Keratinocyte (primary cell): ENCODE measurements around the gene USP35. TPM values are rescaled to one million over a fixed set of nuclear protein-coding genes. Genes with fewer than 3 reads are reported as not detected.

Experiments used
- DNase-seq: peaks from one replicate; pipeline ENCODE4 v3.0.0-alpha.2; 2011; ENCODE audit warnings: low read depth, missing footprints, low spot score
- FAIRE-seq: peaks from 2 replicates; lab custom pipeline; 2011; peaks lifted over from hg19 to GRCh38; lab: Jason Lieb, UNC
- H2AFZ ChIP-seq: 2 replicates; pipeline ENCODE4 v1.6.0; 2012; ENCODE audit warnings: low read length, control low read depth, inconsistent platforms; ENCODE audit not compliant: control insufficient read depth
- H3K27ac ChIP-seq: 2 replicates; pipeline ENCODE4 v1.5.1; 2011; ENCODE audit warnings: low read length; ENCODE audit not compliant: control insufficient read depth, insufficient read depth
- H3K27me3 ChIP-seq: 3 replicates; pipeline ENCODE4 v1.6.0; 2011; ENCODE audit warnings: low read length; ENCODE audit not compliant: control insufficient read depth, insufficient read depth; ENCODE audit errors: extremely low read depth
- H3K36me3 ChIP-seq, 2 experiments: 2 replicates in 1 of 2; 3 replicates in 1 of 2; pipeline ENCODE4 v1.5.1; 2011; ENCODE audit warnings: low read length in 2 of 2, mild to moderate bottlenecking in 1 of 2; ENCODE audit not compliant: control insufficient read depth in 2 of 2, insufficient read depth in 2 of 2; ENCODE audit errors: extremely low read depth in 1 of 2
- H3K4me1 ChIP-seq: 3 replicates; pipeline ENCODE4 v1.5.1; 2011; ENCODE audit warnings: low read length; ENCODE audit not compliant: control insufficient read depth, insufficient read depth; ENCODE audit errors: extremely low read depth
- H3K4me2 ChIP-seq: 3 replicates; pipeline ENCODE4 v1.6.0; 2011; ENCODE audit warnings: low read depth, low read length; ENCODE audit not compliant: control insufficient read depth, insufficient read depth; ENCODE audit errors: extremely low read depth
- H3K4me3 ChIP-seq, 3 experiments: fragments of 200-600 bp in 1 of 3; sonication (generic) in 1 of 3; 2 replicates in 2 of 3; 3 replicates in 1 of 3; pipeline ENCODE4 v1.5.1; 2011 to 2016; ENCODE audit warnings: low read length in 3 of 3, mild to moderate bottlenecking in 3 of 3, control low read depth in 2 of 3, inconsistent platforms in 1 of 3, low read depth in 1 of 3, mixed read lengths in 1 of 3, mixed run types in 1 of 3, moderate library complexity in 1 of 3; ENCODE audit not compliant: control insufficient read depth in 2 of 3, insufficient read depth in 2 of 3; ENCODE audit errors: extremely low read depth in 1 of 3
- H3K79me2 ChIP-seq: 2 replicates; pipeline ENCODE4 v1.6.0; 2012; ENCODE audit warnings: low read length; ENCODE audit not compliant: control insufficient read depth, insufficient read depth
- H3K9ac ChIP-seq: 3 replicates; pipeline ENCODE4 v1.6.0; 2011; ENCODE audit warnings: low read length; ENCODE audit not compliant: control insufficient read depth, insufficient read depth; ENCODE audit errors: extremely low read depth
- H3K9me1 ChIP-seq: 3 replicates; pipeline ENCODE4 v1.6.0; 2011; ENCODE audit warnings: low read length; ENCODE audit not compliant: control insufficient read depth, insufficient read depth; ENCODE audit errors: extremely low read depth
- H3K9me3 ChIP-seq: 2 replicates; pipeline ENCODE4 v1.5.1; 2012; ENCODE audit warnings: low read depth, low read length; ENCODE audit not compliant: control insufficient read depth
- H4K20me1 ChIP-seq: 3 replicates; pipeline ENCODE4 v1.6.0; 2011; ENCODE audit warnings: low read length; ENCODE audit not compliant: control insufficient read depth, insufficient read depth; ENCODE audit errors: extremely low read depth
- EZH2 ChIP-seq: IDR thresholded peaks from one replicate; pipeline ENCODE4 v1.6.1; 2012; ENCODE audit warnings: inconsistent platforms, mild to moderate bottlenecking, low read length, moderate library complexity
- dilution Hi-C: fragments of 300-500 bp; cut with MboI; formaldehyde crosslinking; loops from one replicate; pipeline ENCODE4 v1.7.0; 2020; ENCODE audit warnings: low sequenced_read_pairs; ENCODE audit not compliant: extremely low pct_ligation_motif_present
- polyA plus RNA-seq, 5 experiments: library from polyadenylated mRNA; depleted of rRNA in 3 of 5; stranded (reverse) in 3 of 5; stranded (forward) in 1 of 5; unstranded in 1 of 5; fragments of >200 nt; gene quantifications; 1 replicate in 1 of 5; 2 replicates in 3 of 5; 3 replicates in 1 of 5; pipeline versions ENCODE4 v1.2.1 to v1.2.3, GENCODE V29; 2011 to 2012; ENCODE audit warnings: missing spikeins in 2 of 5, low read depth in 1 of 5, low replicate concordance in 1 of 5
- TF ChIP-seq, protein P1 (sequence below), 3 experiments: IDR thresholded peaks in 1 of 3; conservative IDR thresholded peaks in 1 of 3; optimal IDR thresholded peaks in 1 of 3; 2 replicates in 2 of 3; 3 replicates in 1 of 3; pipeline versions ENCODE3 to v1.5.1; 2011; ENCODE audit warnings: low read length in 3 of 3, mild to moderate bottlenecking in 3 of 3, moderate library complexity in 2 of 3, control low read depth in 1 of 3, inconsistent platforms in 1 of 3; ENCODE audit not compliant: insufficient read depth in 2 of 3; ENCODE audit errors: extremely low read depth in 1 of 3

Gene USP35
- polyA plus RNA-seq, 1 donor (not counting 4 experiments of a cell fraction or from before 2014, with no cell fraction given), result 5.0 TPM

DNA sequence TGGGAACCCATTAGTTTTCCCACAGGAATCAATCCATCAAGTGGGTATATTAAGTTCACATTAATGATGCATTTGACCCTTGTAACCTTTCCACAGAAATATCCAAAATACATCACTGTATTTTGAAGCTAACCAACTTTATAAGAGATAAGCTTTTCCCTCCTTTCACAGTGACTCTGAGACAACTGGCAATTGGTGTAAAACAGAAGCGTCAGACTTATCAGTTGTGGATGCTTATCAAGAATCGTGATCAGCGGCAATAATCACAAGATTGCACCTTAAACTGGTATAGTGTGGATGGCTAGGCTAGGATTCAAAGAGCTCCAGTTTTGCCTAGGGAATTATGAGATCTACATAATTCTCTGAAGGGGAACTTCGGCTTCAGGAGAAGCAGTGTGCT, 73.1 kb downstream of the USP35 start:
- Histone ChIP-seq H3K9me3 (no peaks in the 10 kb centered on the region), H3K9ac (no peak overlapping the region), H3K27me3 (no peaks in the 10 kb centered on the region), H2AFZ (no peak overlapping the region), H3K36me3 (no peaks in the 10 kb centered on the region), H3K4me3 (no peak overlapping the region), H3K9me1 (no peaks in the 10 kb centered on the region), H3K4me1 (no peaks in the 10 kb centered on the region), H3K27ac (no peak overlapping the region), H3K4me2 (no peak overlapping the region), H4K20me1 (no peaks in the 10 kb centered on the region), H3K79me2 (no peaks in the 10 kb centered on the region)
- DNase-seq (no peak), FAIRE-seq (no peak)
- no peak for TF ChIP-seq EZH2
- TF ChIP-seq, protein P1, sequence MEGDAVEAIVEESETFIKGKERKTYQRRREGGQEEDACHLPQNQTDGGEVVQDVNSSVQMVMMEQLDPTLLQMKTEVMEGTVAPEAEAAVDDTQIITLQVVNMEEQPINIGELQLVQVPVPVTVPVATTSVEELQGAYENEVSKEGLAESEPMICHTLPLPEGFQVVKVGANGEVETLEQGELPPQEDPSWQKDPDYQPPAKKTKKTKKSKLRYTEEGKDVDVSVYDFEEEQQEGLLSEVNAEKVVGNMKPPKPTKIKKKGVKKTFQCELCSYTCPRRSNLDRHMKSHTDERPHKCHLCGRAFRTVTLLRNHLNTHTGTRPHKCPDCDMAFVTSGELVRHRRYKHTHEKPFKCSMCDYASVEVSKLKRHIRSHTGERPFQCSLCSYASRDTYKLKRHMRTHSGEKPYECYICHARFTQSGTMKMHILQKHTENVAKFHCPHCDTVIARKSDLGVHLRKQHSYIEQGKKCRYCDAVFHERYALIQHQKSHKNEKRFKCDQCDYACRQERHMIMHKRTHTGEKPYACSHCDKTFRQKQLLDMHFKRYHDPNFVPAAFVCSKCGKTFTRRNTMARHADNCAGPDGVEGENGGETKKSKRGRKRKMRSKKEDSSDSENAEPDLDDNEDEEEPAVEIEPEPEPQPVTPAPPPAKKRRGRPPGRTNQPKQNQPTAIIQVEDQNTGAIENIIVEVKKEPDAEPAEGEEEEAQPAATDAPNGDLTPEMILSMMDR (optimal IDR thresholded peaks at IDR 0.05 in 1 of 3, IDR thresholded peaks at IDR 0.05 in 1 of 3, conservative IDR thresholded peaks at IDR 0.05 in 1 of 3; ENCODE audit: extremely low read depth in 1 of 3, insufficient read depth in 2 of 3, low read length in 3 of 3), result no peak
- dilution Hi-C loops, result no loop called here

DNA sequence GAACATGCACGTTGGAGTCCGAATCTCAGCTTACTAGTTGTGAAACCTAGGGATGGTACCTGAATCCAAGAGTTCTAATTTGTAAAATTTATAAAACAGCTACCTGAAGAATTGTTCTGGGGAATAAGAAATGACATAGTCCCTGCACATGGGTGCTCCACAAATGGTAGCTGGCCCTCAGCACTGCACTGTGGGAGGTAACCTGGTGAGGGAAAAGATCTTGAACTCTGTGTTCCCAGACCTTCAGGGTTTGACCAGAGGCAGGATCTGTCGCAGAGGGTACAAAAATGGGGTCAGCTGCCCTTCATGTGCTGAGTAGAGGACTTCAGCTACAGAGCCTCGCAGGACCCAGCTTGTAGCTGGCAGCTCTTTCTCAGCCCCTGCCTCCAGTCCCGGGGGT, 73.5 kb downstream of the USP35 start:
- Histone ChIP-seq H3K27me3 (no peaks in the 10 kb centered on the region), H3K27ac (no peak overlapping the region), H3K9me1 (no peaks in the 10 kb centered on the region), H3K4me1 (no peaks in the 10 kb centered on the region), H3K9ac (no peak overlapping the region), H3K9me3 (no peaks in the 10 kb centered on the region), H3K4me2 (no peak overlapping the region), H3K79me2 (no peaks in the 10 kb centered on the region), H2AFZ (no peak overlapping the region), H3K36me3 (no peaks in the 10 kb centered on the region), H3K4me3 (no peak overlapping the region), H4K20me1 (no peaks in the 10 kb centered on the region)
- DNase-seq (no peak), FAIRE-seq (no peak)
- TF ChIP-seq EZH2, result no peak
- dilution Hi-C loops, result no loop called here

DNA sequence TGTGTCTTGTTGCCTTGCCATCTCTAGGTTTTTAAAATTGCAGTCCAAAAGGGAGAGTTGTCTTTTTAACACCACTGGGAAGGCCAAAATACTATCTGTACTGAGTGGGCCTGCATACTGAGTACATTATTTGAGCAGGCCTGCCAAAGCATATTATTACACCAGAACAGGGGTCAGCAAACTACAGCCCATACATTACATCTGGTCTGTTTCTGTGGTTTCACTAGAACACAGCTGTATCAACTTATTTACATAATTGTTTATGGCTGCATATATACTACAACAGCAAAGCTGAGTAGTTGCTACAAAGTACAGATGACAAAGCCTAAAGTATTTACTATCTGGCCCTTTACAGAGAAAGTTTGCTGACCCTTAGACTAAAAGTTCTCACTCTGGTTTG, 74.0 kb downstream of the USP35 start:
- Histone ChIP-seq H4K20me1 (no peaks in the 10 kb centered on the region), H3K9ac (no peak overlapping the region), H3K27me3 (no peaks in the 10 kb centered on the region), H3K4me3 (no peak overlapping the region), H3K79me2 (no peaks in the 10 kb centered on the region), H3K4me2 (no peak overlapping the region), H3K9me1 (no peaks in the 10 kb centered on the region), H3K4me1 (no peaks in the 10 kb centered on the region), H2AFZ (no peak overlapping the region), H3K27ac (no peak overlapping the region), H3K36me3 (no peaks in the 10 kb centered on the region), H3K9me3 (no peaks in the 10 kb centered on the region)
- no peak for FAIRE-seq
- TF ChIP-seq EZH2, result no peak
- TF ChIP-seq, protein P1 (optimal IDR thresholded peaks at IDR 0.05 in 1 of 3, IDR thresholded peaks at IDR 0.05 in 1 of 3, conservative IDR thresholded peaks at IDR 0.05 in 1 of 3; ENCODE audit: extremely low read depth in 1 of 3, insufficient read depth in 2 of 3, low read length in 3 of 3), result no peak
- dilution Hi-C loops, result no loop called here
- no peak for DNase-seq
